ENCODE results near the gene GNA12.

DNA sequence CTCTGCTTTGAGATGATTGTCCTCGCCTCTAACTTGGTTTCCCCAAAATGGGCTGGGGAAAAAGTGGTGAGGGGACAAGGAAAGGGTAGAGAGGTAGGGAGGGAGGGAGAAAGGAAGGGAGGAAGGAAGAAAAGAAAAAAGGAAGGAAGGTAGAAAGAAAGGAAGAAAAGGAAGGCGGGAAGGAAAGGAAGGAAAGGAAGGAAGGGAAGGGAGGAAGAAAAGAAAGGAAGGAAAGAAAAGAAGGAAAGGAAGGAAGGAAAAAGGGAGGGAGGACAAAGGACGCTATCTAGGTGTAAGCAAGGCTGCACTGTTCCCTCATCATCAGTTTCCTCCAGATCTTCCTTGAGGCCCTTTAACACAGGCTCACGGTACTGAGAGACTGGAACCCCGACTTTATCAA lies 2.2 kb downstream of the GNA12 start:
- TF ChIP-seq, protein P1, sequence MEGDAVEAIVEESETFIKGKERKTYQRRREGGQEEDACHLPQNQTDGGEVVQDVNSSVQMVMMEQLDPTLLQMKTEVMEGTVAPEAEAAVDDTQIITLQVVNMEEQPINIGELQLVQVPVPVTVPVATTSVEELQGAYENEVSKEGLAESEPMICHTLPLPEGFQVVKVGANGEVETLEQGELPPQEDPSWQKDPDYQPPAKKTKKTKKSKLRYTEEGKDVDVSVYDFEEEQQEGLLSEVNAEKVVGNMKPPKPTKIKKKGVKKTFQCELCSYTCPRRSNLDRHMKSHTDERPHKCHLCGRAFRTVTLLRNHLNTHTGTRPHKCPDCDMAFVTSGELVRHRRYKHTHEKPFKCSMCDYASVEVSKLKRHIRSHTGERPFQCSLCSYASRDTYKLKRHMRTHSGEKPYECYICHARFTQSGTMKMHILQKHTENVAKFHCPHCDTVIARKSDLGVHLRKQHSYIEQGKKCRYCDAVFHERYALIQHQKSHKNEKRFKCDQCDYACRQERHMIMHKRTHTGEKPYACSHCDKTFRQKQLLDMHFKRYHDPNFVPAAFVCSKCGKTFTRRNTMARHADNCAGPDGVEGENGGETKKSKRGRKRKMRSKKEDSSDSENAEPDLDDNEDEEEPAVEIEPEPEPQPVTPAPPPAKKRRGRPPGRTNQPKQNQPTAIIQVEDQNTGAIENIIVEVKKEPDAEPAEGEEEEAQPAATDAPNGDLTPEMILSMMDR (IDR thresholded peaks at IDR 0.05): no peak
- TF ChIP-seq POLR2A (IDR thresholded peaks at IDR 0.05): no peak
